ENCODE measurements around the gene PLA2R1.

The PLA2R1 gene

DNA sequence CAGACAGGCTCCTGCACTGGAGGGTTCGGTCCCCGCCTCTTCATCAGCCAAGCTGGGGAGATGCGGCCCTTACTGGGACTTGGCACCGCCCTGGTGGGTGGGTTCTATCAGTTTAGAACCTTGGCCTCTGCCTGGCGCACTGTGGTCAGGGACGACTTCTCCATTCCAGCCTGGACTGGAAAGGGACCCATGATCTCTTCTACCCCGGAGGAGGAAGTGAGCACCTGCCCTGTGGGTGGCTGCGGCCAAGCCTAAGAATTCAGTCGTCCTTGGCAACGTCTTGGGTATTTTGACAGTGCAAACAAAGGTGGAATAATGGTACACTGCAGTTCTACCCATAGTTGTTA is 157.5 kb downstream of the PLA2R1 start:
- DNase-seq (ENCODE audit: low spot score in 2 of 2) = no peak
- Mint-ChIP-seq H3K4me3 (peak overlapping the region; percentile 98), H3K4me1 (peaks cover 26% of the 10 kb centered on the region), H3K9me3 (no peaks in the 10 kb centered on the region), H3K27me3 (no peaks in the 10 kb centered on the region), H3K36me3 (no peaks in the 10 kb centered on the region), H3K27ac (peak overlapping the region; percentile 94)
- peak; percentile 58 for ATAC-seq (ENCODE audit: low read depth)

DNA sequence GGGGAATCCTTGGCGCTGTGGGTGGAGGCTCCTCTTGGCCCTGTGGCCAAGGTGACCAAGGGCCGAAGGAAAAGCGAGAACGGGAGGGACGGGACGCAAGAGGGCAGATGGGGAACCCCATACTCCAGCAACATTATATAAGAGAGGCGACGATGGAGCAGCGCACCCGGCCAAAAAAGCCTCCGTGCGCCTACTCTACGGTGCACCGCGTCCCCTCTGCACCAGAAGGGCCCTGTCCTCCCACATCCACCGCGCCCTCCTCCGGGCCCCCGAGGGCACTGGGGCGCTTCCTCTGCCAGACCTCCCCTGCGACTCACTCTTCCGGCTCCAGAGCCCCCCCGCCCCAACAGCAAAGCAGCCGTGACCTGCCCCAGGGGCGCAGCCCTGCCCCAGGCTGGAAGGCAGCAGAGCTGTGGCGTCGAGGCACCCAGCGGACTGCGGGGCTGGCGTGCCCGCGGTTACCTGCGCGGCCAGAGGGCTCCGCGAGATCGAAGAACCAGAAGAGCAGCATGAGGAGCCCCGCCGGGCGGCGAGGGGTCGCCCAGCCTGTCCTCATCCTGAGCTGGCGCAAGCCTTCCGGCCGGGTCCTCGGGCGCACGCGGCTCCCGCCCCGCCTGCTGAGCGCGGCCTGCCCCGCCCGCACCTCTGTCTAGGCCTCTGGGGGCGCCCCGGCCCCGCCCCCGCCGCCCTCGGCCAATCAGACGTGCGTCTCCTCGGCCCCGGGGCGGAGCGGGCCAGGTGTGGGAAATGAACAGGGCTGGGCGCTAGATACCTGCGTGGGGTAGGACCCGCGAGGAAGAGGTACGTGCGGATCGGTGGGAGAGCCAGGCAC is 158.1 kb downstream of the PLA2R1 start, which contains the start of gene LY75:
Gene LY75 (minus strand): TSS at position 630 of the 832 bp plus-strand sequence.
- Mint-ChIP-seq H3K9me3 (no peaks in the 10 kb centered on the region), H3K27ac (peak within 1 kb of the TSS; percentile 94), H3K27me3 (no peaks in the 10 kb centered on the region), H3K4me1 (peaks cover 26% of the 10 kb centered on the region), H3K4me3 (peak within 1 kb of the TSS; percentile 98), H3K36me3 (no peaks in the 10 kb centered on the region)
- peak; percentile 78 to 82 for DNase-seq (ENCODE audit: low spot score in 2 of 2)
- ATAC-seq (ENCODE audit: low read depth) = peak; percentile 78

DNA sequence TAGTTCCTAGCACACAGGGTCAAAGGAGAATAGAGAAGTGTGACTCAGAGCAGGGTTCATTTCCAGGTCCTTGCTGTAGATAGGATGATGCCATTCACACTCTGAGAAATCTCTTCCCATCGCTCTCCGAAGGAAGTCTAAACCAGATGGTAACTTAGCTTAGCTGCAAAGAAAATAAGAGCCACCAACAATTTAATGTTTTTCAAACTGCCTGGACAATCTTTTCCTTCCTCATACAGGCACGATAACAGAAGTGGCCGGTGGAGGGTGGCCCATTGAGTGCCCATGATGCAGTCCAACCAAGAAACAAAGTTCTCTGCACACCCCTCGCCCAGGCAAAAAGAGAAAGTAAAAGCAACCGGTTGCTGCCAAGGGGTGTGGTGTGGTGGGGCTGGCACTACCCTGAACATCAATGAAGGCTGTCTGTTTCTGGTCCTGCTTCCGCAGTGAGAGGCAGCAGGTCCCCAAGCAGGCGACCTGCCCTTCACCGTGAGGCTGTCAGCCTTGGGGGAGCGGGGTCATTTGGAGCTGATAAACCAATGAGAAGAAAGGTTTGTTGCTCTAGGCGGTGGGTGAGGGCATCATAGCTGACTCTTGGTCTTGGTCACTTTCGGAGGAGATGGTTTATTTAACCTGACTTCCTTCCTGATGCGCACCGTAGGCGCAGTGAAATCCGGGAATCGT is 158.8 kb downstream of the PLA2R1 start:
- no peaks in the 10 kb centered on the region for H3K27me3 Mint-ChIP-seq
- peak overlapping the region; percentile 94 for H3K27ac Mint-ChIP-seq
- H3K4me1 Mint-ChIP-seq = peaks cover 26% of the 10 kb centered on the region
- peak overlapping the region; percentile 98 for H3K4me3 Mint-ChIP-seq
- ATAC-seq (ENCODE audit: low read depth) (peak; percentile 60), DNase-seq (ENCODE audit: low spot score in 2 of 2) (peak; percentile 51 to 55)
- H3K9me3 Mint-ChIP-seq = no peaks in the 10 kb centered on the region
- no peaks in the 10 kb centered on the region for H3K36me3 Mint-ChIP-seq

DNA sequence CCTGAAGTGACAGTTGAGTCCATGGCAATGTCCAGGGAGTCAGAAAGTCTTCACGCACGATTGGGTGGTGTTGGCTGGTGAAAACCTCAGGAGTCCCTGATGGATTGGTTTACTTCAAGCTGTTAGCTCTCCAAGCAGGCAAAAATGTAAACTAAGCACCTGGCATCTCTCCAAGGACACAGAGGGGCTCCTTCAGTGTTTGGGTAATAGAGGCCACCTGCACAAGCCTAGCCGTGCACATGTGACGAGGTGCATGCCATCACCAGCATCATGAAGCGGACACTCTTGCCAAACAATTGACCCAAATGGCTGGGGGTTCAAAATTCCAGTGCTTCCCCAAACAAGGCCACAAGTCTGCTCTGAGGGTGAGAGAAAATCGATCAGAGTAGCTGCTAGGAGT is 159.7 kb downstream of the PLA2R1 start:
- peaks cover 2% of the 10 kb centered on the region for H3K36me3 Mint-ChIP-seq
- peak overlapping the region; percentile 98 for H3K4me3 Mint-ChIP-seq
- ATAC-seq (ENCODE audit: low read depth) (no peak), DNase-seq (ENCODE audit: low spot score in 2 of 2) (no peak)
- peaks cover 32% of the 10 kb centered on the region for H3K4me1 Mint-ChIP-seq
- no peaks in the 10 kb centered on the region for H3K27me3 Mint-ChIP-seq
- H3K27ac Mint-ChIP-seq = peak overlapping the region; percentile 94
- H3K9me3 Mint-ChIP-seq = no peaks in the 10 kb centered on the region

DNA sequence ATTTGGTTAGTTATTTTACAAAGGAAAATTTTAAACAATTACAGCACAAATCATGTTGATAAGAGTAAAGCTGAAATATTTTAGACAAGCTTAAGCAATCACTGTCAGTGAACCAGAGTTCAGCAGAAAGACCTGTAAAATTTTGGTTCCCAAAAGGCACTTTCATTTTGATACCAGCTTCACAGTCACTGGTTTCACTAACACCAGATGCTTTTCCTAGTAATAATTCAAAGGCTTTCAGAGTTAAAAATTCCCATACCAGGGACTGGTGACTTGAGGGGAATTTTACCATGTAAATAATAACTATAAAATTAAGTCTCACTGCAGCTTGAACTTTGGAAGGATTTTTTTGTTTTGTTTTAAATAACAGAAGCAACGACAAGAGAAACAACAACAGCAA is 162.1 kb downstream of the PLA2R1 start:
- no peaks in the 10 kb centered on the region for H3K27me3 Mint-ChIP-seq
- H3K27ac Mint-ChIP-seq = no peak overlapping the region
- H3K36me3 Mint-ChIP-seq = peaks cover 5% of the 10 kb centered on the region
- H3K4me3 Mint-ChIP-seq = no peak overlapping the region
- peaks cover 40% of the 10 kb centered on the region for H3K4me1 Mint-ChIP-seq
- ATAC-seq (ENCODE audit: low read depth) (no peak), DNase-seq (ENCODE audit: low spot score in 2 of 2) (no peak)
- no peaks in the 10 kb centered on the region for H3K9me3 Mint-ChIP-seq

DNA sequence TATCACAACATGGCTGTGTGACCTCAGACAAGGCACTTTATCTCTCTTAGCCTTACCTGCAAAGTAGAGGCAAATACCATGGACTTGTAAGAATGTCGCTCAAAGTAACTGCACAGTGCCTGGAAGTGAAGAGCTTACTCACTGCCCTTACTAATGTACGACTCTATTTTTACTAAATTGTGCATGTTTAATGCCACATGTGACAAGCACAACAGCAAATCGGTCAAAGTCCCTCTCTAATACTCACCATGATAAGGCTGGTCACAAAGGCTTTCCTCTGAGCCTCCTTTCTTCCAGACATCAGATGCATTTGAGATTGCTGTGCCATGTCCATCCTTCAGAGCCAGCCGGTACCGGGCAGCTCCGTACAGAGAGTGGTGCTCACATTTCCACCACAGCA is 164.0 kb downstream of the PLA2R1 start:
- Mint-ChIP-seq H3K36me3 (peaks cover 8% of the 10 kb centered on the region), H3K27ac (no peak overlapping the region), H3K9me3 (no peaks in the 10 kb centered on the region), H3K27me3 (no peaks in the 10 kb centered on the region), H3K4me3 (no peak overlapping the region), H3K4me1 (peaks cover 43% of the 10 kb centered on the region)
- DNase-seq (ENCODE audit: low spot score in 2 of 2) (no peak), ATAC-seq (ENCODE audit: low read depth) (no peak)

DNA sequence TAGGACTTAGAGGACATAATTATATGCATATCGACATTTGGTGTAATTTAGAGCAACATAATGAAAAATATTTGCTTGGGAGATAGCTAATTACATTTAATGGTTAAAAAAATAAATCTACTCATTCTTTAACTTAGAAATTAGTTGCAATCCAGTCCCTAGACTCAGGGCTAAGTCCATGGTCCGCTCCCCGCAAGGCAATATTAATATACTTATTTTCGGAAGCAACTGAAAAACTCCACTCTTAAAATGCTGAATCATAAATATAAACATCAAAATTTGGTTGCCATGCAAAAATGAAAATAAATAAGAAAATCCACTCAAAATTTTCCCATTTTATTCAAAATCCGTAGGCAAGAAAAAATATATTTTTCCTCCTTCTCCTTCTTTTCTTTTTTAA is 164.7 kb downstream of the PLA2R1 start:
- H3K27me3 Mint-ChIP-seq = no peaks in the 10 kb centered on the region

DNA sequence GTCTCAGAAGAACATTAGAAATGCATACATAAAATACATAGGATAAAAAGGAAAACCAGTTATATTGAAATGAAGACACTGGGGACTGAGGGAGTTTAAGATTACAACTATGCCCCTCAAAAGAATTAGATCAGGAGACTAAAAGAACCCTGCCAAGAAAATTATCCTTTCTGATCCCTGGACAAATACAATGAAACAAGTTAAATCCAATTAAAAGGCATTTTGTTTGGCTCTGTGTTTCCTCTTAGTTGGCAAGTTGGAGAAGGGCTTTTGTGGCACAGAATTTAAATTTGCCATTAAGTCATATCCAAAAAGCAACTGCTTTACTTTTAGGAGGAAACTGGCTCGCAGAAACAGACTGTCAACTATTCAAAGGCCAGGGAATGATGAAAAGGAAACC is 165.3 kb downstream of the PLA2R1 start:
- no peak overlapping the region for H3K4me3 Mint-ChIP-seq
- H3K27ac Mint-ChIP-seq = no peak overlapping the region

More for the DNA sequence above, 164.7 kb downstream of the PLA2R1 start:
- H3K27ac Mint-ChIP-seq = no peak overlapping the region
- no peaks in the 10 kb centered on the region for H3K9me3 Mint-ChIP-seq
- no peak overlapping the region for H3K4me3 Mint-ChIP-seq
- peaks cover 40% of the 10 kb centered on the region for H3K4me1 Mint-ChIP-seq
- H3K36me3 Mint-ChIP-seq = peaks cover 9% of the 10 kb centered on the region
- DNase-seq (ENCODE audit: low spot score in 2 of 2) (no peak), ATAC-seq (ENCODE audit: low read depth) (no peak)

DNA sequence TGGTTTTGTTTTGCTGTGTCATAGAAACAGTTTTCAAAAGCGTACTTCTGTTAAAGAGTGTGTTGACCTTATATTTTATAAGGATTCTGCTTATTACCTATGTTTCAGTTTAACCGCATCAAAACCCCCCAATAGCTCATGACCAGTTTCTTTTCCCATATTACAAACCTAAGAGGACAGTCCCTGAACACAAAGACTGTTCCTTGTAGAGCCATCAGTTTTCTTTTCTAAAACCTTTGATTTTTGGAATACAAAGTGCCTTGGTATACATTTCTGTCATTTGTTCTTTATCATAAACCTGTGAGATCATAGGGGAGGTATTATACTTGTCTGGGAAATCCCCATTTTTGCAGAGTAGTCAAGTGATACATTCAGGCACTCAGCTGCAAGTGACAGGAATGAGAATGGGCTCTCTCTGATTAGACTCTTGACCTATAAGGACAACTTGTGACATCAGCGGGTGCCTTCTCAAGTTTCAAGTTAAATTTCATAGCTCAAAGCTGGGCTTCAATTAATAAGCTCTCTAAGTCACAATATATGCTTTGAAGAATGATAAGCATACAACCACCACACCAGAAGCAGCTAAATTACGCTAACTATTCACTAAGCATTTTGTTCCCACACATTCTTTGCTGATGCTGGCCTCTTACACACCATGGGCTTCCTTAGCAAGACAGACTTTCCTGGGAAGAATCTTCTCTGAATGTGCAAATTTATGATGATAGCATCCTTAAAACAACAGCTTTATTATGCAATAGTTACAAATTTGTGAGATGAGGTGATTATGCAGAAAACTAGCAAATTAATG is 167.0 kb downstream of the PLA2R1 start:
- H3K9me3 Mint-ChIP-seq = no peaks in the 10 kb centered on the region
- ATAC-seq (ENCODE audit: low read depth) (peak; percentile 77), DNase-seq (ENCODE audit: low spot score in 2 of 2) (no peak)
- peak overlapping the region; percentile 80 for H3K27ac Mint-ChIP-seq
- H3K4me3 Mint-ChIP-seq = no peak overlapping the region
- H3K27me3 Mint-ChIP-seq = no peaks in the 10 kb centered on the region
- peaks cover 10% of the 10 kb centered on the region for H3K36me3 Mint-ChIP-seq
- H3K4me1 Mint-ChIP-seq = peaks cover 35% of the 10 kb centered on the region

More for the DNA sequence above, 165.3 kb downstream of the PLA2R1 start:
- peaks cover 39% of the 10 kb centered on the region for H3K4me1 Mint-ChIP-seq
- no peaks in the 10 kb centered on the region for H3K9me3 Mint-ChIP-seq
- DNase-seq (ENCODE audit: low spot score in 2 of 2) (no peak), ATAC-seq (ENCODE audit: low read depth) (no peak)
- H3K27me3 Mint-ChIP-seq = no peaks in the 10 kb centered on the region
- peaks cover 9% of the 10 kb centered on the region for H3K36me3 Mint-ChIP-seq

DNA sequence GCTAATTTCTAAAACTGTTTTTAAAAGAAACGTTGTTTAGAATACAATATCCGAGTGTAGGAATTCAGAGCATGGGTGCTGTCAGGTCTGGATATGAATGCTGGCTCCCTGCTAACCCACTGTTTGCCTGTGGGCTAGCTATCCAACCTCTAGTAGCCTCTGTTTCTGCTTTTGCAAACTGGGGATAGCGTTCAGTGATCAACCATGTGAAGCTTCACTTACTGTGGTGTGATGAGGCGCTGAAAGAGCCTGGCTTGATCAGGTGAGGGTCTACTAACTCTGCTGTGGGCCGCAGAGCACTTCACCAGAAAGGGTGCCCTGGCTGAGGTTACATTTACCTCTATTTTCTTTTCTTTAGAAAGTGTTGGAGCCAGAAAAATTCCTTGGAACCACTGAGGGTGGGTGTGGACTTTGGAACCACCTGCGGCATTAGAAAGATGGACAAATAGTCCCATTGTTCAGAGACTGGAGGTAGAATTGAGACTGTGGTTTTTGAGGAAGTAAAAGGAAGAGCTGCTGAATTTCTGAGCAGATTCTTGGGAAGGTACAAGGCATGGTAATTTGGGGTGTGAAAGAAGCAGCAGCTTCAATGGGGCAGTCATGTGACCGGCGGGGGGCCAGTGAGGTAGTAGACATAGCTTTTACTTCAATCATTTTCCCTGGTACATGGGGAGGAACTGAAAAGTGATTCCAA is 168.1 kb downstream of the PLA2R1 start:
- ATAC-seq (ENCODE audit: low read depth) (no peak), DNase-seq (ENCODE audit: low spot score in 2 of 2) (no peak)
- Mint-ChIP-seq H3K4me1 (peaks cover 37% of the 10 kb centered on the region), H3K36me3 (peaks cover 15% of the 10 kb centered on the region), H3K27me3 (no peaks in the 10 kb centered on the region), H3K9me3 (no peaks in the 10 kb centered on the region), H3K27ac (peak overlapping the region; percentile 80), H3K4me3 (no peak overlapping the region)

DNA sequence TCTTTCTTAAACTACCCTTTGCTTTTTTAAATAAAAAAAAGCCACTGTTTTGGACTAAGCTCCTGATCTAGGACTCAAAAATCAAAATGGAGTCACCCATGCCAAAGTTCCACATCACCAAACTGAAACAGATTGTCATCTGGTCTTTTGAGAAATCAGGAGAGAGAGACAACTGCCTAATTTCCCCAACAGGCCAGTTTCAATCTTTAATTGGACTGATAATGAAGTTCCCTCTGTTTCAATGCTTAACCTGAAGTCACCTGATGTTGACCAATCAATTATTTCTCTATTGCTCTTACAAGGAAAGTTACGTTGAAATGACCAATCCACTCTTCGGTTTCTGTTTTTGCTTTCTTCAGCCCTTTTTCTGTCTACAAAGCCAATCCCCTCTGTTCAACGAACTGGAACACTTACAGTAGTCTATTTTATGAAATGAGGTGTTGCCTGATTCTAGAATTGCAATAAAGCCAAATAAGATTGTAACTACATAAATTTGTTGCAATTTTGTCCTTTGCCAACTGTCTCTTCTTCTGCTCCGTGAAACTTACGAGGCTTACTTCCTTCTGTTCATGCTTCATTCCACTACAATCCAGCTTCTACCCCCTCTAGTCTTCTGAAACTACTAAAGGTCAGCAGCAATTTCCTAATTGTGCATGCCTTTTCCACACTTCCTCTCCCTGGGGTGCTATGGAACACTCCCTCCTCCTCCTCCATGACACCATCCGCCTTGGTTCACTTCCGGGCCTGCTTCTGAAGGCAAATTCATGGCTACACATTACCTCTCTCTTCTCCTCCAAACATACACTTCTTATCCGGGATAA is 169.2 kb downstream of the PLA2R1 start:
- ATAC-seq (ENCODE audit: low read depth) (peak; percentile 23), DNase-seq (ENCODE audit: low spot score in 2 of 2) (no peak)
- Mint-ChIP-seq H3K36me3 (peaks cover 15% of the 10 kb centered on the region), H3K4me1 (peaks cover 34% of the 10 kb centered on the region), H3K4me3 (peak overlapping the region; percentile 17), H3K27ac (peak overlapping the region; percentile 25), H3K27me3 (no peaks in the 10 kb centered on the region), H3K9me3 (no peaks in the 10 kb centered on the region)

DNA sequence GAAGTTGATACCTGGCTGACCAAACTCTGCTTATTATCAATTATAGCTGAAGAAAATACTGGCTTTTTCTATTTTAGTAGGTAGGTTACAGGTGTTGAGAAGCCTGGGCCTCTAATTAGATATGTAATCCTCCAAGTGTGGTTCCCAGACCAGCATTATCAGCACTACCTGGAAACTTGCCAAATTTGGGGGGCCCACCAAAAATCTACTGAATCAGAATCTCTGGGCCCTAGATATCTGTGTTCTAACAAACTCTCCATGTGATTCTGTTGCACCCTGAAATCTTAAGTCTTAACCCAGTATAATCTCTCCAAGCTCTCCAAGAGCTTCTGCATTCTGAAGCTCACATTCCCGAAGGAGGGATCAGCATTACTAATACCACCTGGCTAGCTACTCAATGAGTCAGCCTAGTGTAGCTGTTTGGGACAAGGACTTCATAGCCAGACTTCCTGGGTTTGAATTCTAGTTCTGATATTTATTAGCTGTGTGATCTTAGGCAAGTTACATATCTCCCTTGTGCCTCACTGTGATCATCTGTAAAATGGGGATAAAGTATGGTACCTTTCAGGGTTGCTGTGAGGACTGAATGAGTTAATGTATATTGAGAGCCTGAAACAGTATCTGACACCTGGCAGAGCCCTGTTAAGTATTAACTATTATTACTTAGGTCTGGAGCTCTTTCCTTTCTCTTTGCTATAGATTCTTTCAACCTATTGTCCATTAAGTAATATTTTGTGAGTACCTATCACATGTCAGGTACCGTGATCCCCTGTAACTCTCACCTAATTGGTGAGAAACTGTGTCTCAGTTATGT is 170.3 kb downstream of the PLA2R1 start:
- DNase-seq (ENCODE audit: low spot score in 2 of 2) (no peak), ATAC-seq (ENCODE audit: low read depth) (no peak)
- Mint-ChIP-seq H3K27me3 (no peaks in the 10 kb centered on the region), H3K27ac (peak overlapping the region; percentile 25), H3K36me3 (peaks cover 13% of the 10 kb centered on the region), H3K4me1 (peaks cover 28% of the 10 kb centered on the region), H3K9me3 (no peaks in the 10 kb centered on the region), H3K4me3 (no peak overlapping the region)

Measured in memory B cell (primary cell).